ENCODE data around the gene LIN52.

GRCh38 chr14:74195623-74196022, 110.9 kb downstream of the LIN52 start:
- no peak for TF ChIP-seq POLR2AphosphoS5 (IDR thresholded peaks at IDR 0.05; ENCODE audit: low read depth, low read length)
- TF ChIP-seq, protein P1, sequence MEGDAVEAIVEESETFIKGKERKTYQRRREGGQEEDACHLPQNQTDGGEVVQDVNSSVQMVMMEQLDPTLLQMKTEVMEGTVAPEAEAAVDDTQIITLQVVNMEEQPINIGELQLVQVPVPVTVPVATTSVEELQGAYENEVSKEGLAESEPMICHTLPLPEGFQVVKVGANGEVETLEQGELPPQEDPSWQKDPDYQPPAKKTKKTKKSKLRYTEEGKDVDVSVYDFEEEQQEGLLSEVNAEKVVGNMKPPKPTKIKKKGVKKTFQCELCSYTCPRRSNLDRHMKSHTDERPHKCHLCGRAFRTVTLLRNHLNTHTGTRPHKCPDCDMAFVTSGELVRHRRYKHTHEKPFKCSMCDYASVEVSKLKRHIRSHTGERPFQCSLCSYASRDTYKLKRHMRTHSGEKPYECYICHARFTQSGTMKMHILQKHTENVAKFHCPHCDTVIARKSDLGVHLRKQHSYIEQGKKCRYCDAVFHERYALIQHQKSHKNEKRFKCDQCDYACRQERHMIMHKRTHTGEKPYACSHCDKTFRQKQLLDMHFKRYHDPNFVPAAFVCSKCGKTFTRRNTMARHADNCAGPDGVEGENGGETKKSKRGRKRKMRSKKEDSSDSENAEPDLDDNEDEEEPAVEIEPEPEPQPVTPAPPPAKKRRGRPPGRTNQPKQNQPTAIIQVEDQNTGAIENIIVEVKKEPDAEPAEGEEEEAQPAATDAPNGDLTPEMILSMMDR (IDR thresholded peaks at IDR 0.05), result no peak
- TF ChIP-seq, protein P2, sequence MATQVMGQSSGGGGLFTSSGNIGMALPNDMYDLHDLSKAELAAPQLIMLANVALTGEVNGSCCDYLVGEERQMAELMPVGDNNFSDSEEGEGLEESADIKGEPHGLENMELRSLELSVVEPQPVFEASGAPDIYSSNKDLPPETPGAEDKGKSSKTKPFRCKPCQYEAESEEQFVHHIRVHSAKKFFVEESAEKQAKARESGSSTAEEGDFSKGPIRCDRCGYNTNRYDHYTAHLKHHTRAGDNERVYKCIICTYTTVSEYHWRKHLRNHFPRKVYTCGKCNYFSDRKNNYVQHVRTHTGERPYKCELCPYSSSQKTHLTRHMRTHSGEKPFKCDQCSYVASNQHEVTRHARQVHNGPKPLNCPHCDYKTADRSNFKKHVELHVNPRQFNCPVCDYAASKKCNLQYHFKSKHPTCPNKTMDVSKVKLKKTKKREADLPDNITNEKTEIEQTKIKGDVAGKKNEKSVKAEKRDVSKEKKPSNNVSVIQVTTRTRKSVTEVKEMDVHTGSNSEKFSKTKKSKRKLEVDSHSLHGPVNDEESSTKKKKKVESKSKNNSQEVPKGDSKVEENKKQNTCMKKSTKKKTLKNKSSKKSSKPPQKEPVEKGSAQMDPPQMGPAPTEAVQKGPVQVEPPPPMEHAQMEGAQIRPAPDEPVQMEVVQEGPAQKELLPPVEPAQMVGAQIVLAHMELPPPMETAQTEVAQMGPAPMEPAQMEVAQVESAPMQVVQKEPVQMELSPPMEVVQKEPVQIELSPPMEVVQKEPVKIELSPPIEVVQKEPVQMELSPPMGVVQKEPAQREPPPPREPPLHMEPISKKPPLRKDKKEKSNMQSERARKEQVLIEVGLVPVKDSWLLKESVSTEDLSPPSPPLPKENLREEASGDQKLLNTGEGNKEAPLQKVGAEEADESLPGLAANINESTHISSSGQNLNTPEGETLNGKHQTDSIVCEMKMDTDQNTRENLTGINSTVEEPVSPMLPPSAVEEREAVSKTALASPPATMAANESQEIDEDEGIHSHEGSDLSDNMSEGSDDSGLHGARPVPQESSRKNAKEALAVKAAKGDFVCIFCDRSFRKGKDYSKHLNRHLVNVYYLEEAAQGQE (IDR thresholded peaks at IDR 0.05; ENCODE audit: insufficient read depth in 1 of 2, low read depth in 2 of 2, low read length in 1 of 2), result no peak
- TF ChIP-seq TCF7L2 (IDR thresholded peaks at IDR 0.05; ENCODE audit: low read depth, low read length), result no peak
- TF ChIP-seq SIN3A (IDR thresholded peaks at IDR 0.05; ENCODE audit: borderline replicate concordance, insufficient read depth, low read depth, low read length), result no peak

All from Panc1 (cell line).